ENCODE data around the gene ARMC8.

The ARMC8 gene

GRCh38 chr3:138296639-138297038 is 109.5 kb downstream of the ARMC8 start:
- no peak overlapping the region for H3K9ac ChIP-seq
- no peak overlapping the region for H3K4me3 ChIP-seq (IDR thresholded peaks at IDR 0.05; ENCODE audit: insufficient read depth, low read depth, low read length)
- peak overlapping the region; percentile 26; the same call in 1 of the 2 replicates for H3K27ac ChIP-seq
- H4K20me1 ChIP-seq (ENCODE audit: insufficient read depth), result no peaks in the 10 kb centered on the region
- H3K36me3 ChIP-seq (ENCODE audit: insufficient read depth), result no peaks in the 10 kb centered on the region
- no peak overlapping the region for H2AFZ ChIP-seq (ENCODE audit: low read depth)
- H3K27me3 ChIP-seq (ENCODE audit: insufficient read depth, low read depth), result no peaks in the 10 kb centered on the region
- TF ChIP-seq CTCF (conservative IDR thresholded peaks at IDR 0.05; ENCODE audit: low read depth, low read length), result no peak
- H3K4me2 ChIP-seq, result peak overlapping the region; percentile 35; the same call in 1 of the 2 replicates
- H3K79me2 ChIP-seq (ENCODE audit: insufficient read depth, low read depth), result no peaks in the 10 kb centered on the region
- peaks cover 30% of the 10 kb centered on the region for H3K4me1 ChIP-seq (ENCODE audit: low read depth, poor library complexity, severe bottlenecking)

- Histone ChIP-seq H4K20me1 (ENCODE audit: insufficient read depth) (no peaks in the 10 kb centered on the region), H3K27ac (peak overlapping the region; percentile 26; the same call in 1 of the 2 replicates), H3K79me2 (ENCODE audit: insufficient read depth, low read depth) (no peaks in the 10 kb centered on the region), H3K27me3 (ENCODE audit: insufficient read depth, low read depth) (no peaks in the 10 kb centered on the region), H3K9ac (no peak overlapping the region), H3K36me3 (ENCODE audit: insufficient read depth) (no peaks in the 10 kb centered on the region), H2AFZ (ENCODE audit: low read depth) (no peak overlapping the region), H3K4me3 (IDR thresholded peaks at IDR 0.05; ENCODE audit: insufficient read depth, low read depth, low read length) (no peak overlapping the region), H3K4me1 (ENCODE audit: low read depth, poor library complexity, severe bottlenecking) (peaks cover 30% of the 10 kb centered on the region), H3K4me2 (peak overlapping the region; percentile 35; the same call in 1 of the 2 replicates)
- TF ChIP-seq CTCF (conservative IDR thresholded peaks at IDR 0.05; ENCODE audit: low read depth, low read length), result no peak
These were observed 110.0 kb downstream of the ARMC8 start for GRCh38 chr3:138297059-138297607.

- Histone ChIP-seq H2AFZ (ENCODE audit: low read depth) (no peak overlapping the region), H3K4me2 (no peak overlapping the region), H3K27me3 (ENCODE audit: insufficient read depth, low read depth) (no peaks in the 10 kb centered on the region), H3K4me3 (IDR thresholded peaks at IDR 0.05; ENCODE audit: insufficient read depth, low read depth, low read length) (no peak overlapping the region), H3K27ac (no peak overlapping the region), H4K20me1 (ENCODE audit: insufficient read depth) (no peaks in the 10 kb centered on the region), H3K4me1 (ENCODE audit: low read depth, poor library complexity, severe bottlenecking) (peaks cover 30% of the 10 kb centered on the region), H3K79me2 (ENCODE audit: insufficient read depth, low read depth) (no peaks in the 10 kb centered on the region), H3K36me3 (ENCODE audit: insufficient read depth) (no peaks in the 10 kb centered on the region), H3K9ac (no peak overlapping the region)
- TF ChIP-seq CTCF (conservative IDR thresholded peaks at IDR 0.05; ENCODE audit: low read depth, low read length), result no peak
These were observed 110.8 kb downstream of the ARMC8 start for GRCh38 chr3:138297876-138298275.

GRCh38 chr3:138300647-138301046 is 113.5 kb downstream of the ARMC8 start:
- no peak for TF ChIP-seq CTCF (conservative IDR thresholded peaks at IDR 0.05; ENCODE audit: low read depth, low read length)
- Histone ChIP-seq H3K4me2 (no peak overlapping the region), H3K79me2 (ENCODE audit: insufficient read depth, low read depth) (no peaks in the 10 kb centered on the region), H3K9ac (no peak overlapping the region), H3K36me3 (ENCODE audit: insufficient read depth) (no peaks in the 10 kb centered on the region), H3K4me1 (ENCODE audit: low read depth, poor library complexity, severe bottlenecking) (peaks cover 26% of the 10 kb centered on the region), H3K27ac (no peak overlapping the region), H4K20me1 (ENCODE audit: insufficient read depth) (no peaks in the 10 kb centered on the region), H2AFZ (ENCODE audit: low read depth) (no peak overlapping the region), H3K27me3 (ENCODE audit: insufficient read depth, low read depth) (no peaks in the 10 kb centered on the region), H3K4me3 (IDR thresholded peaks at IDR 0.05; ENCODE audit: insufficient read depth, low read depth, low read length) (no peak overlapping the region)

Measured in KMS-11 (cell line).